HCT116 (cell line): Measurements from ENCODE around the gene TERT. TPM values are rescaled to one million over a fixed set of nuclear protein-coding genes. Genes with fewer than 3 reads are reported as not detected.
"Not testable (repeated sequence)": the region's sequence is repeated elsewhere in the genome, so short reads cannot be mapped to it uniquely, and the experiment has no call there.

Source experiments
- ATAC-seq: fragments of 200-7000 bp; cut with Tn5 transposase; 2 replicates; pipeline ENCODE4 v1.9.1; 2020; ENCODE audit warnings: mild to moderate bottlenecking, moderate library complexity
- BruUV-seq: library from RNA; stranded (reverse); fragments of 400-500 nt; replicated peaks from 2 replicates; lab custom pipeline; 2021; lab: Mats Ljungman, UMichigan
- CTCF ChIA-PET: fragments of 300-600 bp; sonication (Branson Sonifier 250); formaldehyde crosslinking; loops from one replicate; lab custom pipeline; 2021; ENCODE audit warnings: antibody characterized with exemption; lab: Charles Lee
- POLR2A ChIA-PET: fragments of 300-600, 350-600 bp; sonication (Branson Sonifier 250); formaldehyde crosslinking; loops from one replicate; lab custom pipeline; 2021; ENCODE audit warnings: antibody characterized with exemption; lab: Charles Lee
- RAD21 ChIA-PET, 2 experiments: fragments of 300-600 bp; sonication (Branson Sonifier 250); formaldehyde crosslinking; loops; one replicate each; lab custom pipeline; 2023; ENCODE audit warnings: low total read pairs in 2 of 2; ENCODE audit not compliant: uncharacterized antibody in 2 of 2, unreplicated experiment in 2 of 2, low non-redundant PET in 1 of 2; lab: Charles Lee
- DNase-seq: peaks from one replicate; pipeline ENCODE4 v3.0.0-alpha.2; 2010; ENCODE audit warnings: low read depth, low spot score
- H2AFZ ChIP-seq: fragments of 200-600 bp; shearing (Covaris generic), sonication (generic); 2 replicates; pipeline ENCODE4 v1.6.1; 2017; ENCODE audit warnings: low read depth, mixed run types, mixed read lengths, antibody characterized with exemption, low read length; ENCODE audit not compliant: poor library complexity, severe bottlenecking
- H3K27ac ChIP-seq: 2 replicates; pipeline ENCODE4 v1.5.1; 2012; ENCODE audit warnings: low read depth, low read length
- H3K27me3 ChIP-seq: fragments of 200-600 bp; sonication (generic); 2 replicates; pipeline ENCODE4 v1.6.1; 2016; ENCODE audit warnings: mixed run types, low read length, mixed read lengths; ENCODE audit not compliant: insufficient read depth
- H3K36me3 ChIP-seq, 2 experiments: fragments of 200-500 bp in 1 of 2; fragments of 200-600 bp in 1 of 2; sonication (Bioruptor generic) in 1 of 2; sonication (generic) in 1 of 2; 2 replicates each; pipeline versions ENCODE4 v1.5.1 to v1.6.1; 2014 to 2016; ENCODE audit warnings: low read length in 2 of 2, inconsistent platforms in 1 of 2, mixed read lengths in 1 of 2, mixed run types in 1 of 2; ENCODE audit not compliant: insufficient read depth in 2 of 2, control insufficient read depth in 1 of 2
- H3K4me1 ChIP-seq, 2 experiments: fragments of 200-600 bp in 1 of 2; sonication (generic) in 1 of 2; 2 replicates each; pipeline versions ENCODE4 v1.5.1 to v1.6.1; 2012 to 2017; ENCODE audit warnings: low read length in 2 of 2, inconsistent platforms in 1 of 2, mild to moderate bottlenecking in 1 of 2, mixed read lengths in 1 of 2, mixed run types in 1 of 2, moderate library complexity in 1 of 2; ENCODE audit not compliant: insufficient read depth in 2 of 2, control insufficient read depth in 1 of 2
- H3K4me2 ChIP-seq: fragments of 200-600 bp; sonication (generic); 2 replicates; pipeline ENCODE4 v1.6.1; 2017; ENCODE audit warnings: mixed run types, low read length, mixed read lengths
- H3K4me3 ChIP-seq, 2 experiments: fragments of 200-600 bp in 1 of 2; sonication (generic) in 1 of 2; replicated peaks in 1 of 2; 2 replicates each; pipeline ENCODE4 v1.5.1; 2011 to 2016; ENCODE audit warnings: low read length in 2 of 2, control low read depth in 1 of 2, low read depth in 1 of 2, mild to moderate bottlenecking in 1 of 2, mixed read lengths in 1 of 2, mixed run types in 1 of 2
- H3K79me2 ChIP-seq: fragments of 200-600 bp; sonication (generic); 2 replicates; pipeline ENCODE4 v1.6.1; 2017; ENCODE audit warnings: mild to moderate bottlenecking, mixed run types, low read length, moderate library complexity, mixed read lengths; ENCODE audit not compliant: insufficient read depth
- H3K9ac ChIP-seq: fragments of 200-600 bp; sonication (generic); 2 replicates; pipeline ENCODE4 v1.6.1; 2016; ENCODE audit warnings: low read length, mixed read lengths
- H3K9me2 ChIP-seq: fragments of 200-600 bp; sonication (generic), shearing (Covaris generic); 2 replicates; pipeline ENCODE4 v1.6.1; 2017; ENCODE audit warnings: mixed run types, mild to moderate bottlenecking, moderate library complexity; ENCODE audit not compliant: insufficient read depth
- H3K9me3 ChIP-seq, 2 experiments: fragments of 200-500 bp in 1 of 2; fragments of 200-600 bp in 1 of 2; sonication (Bioruptor generic) in 1 of 2; sonication (generic) in 1 of 2; 2 replicates each; pipeline ENCODE4 v1.6.1; 2014 to 2017; ENCODE audit warnings: low read length in 2 of 2, mixed read lengths in 2 of 2, inconsistent platforms in 1 of 2, low read depth in 1 of 2, mild to moderate bottlenecking in 1 of 2, mixed run types in 1 of 2, moderate library complexity in 1 of 2; ENCODE audit not compliant: control insufficient read depth in 1 of 2, insufficient read depth in 1 of 2
- H4K20me1 ChIP-seq: fragments of 200-600 bp; sonication (generic), shearing (Covaris generic); 2 replicates; pipeline ENCODE4 v1.6.1; 2017; ENCODE audit warnings: mixed run types, mild to moderate bottlenecking, moderate library complexity; ENCODE audit not compliant: insufficient read depth
- CTCF ChIP-seq, 3 experiments: fragments of 200-600 bp in 1 of 3; sonication (generic) in 1 of 3; IDR thresholded peaks in 2 of 3; conservative IDR thresholded peaks in 1 of 3; 2 replicates each; pipeline ENCODE4 v1.5.1; 2012 to 2017; ENCODE audit warnings: low read depth in 2 of 3, low read length in 2 of 3, antibody characterized with exemption in 1 of 3, borderline replicate concordance in 1 of 3, control low read depth in 1 of 3, mild to moderate bottlenecking in 1 of 3, mixed read lengths in 1 of 3, mixed run types in 1 of 3, moderate library complexity in 1 of 3; ENCODE audit not compliant: insufficient read depth in 1 of 3
- ZBTB33 ChIP-seq: IDR thresholded peaks from 2 replicates; pipeline ENCODE4 v1.6.1; 2011; ENCODE audit warnings: mild to moderate bottlenecking, low read length, moderate library complexity; ENCODE audit not compliant: insufficient replicate concordance; ENCODE audit errors: extremely low read depth
- intact Hi-C: fragments of 100-400 bp; cut with micrococcal nuclease; formaldehyde crosslinking; loops from 2 replicates; pipeline ENCODE4 v1.10.0; 2022
- total RNA-seq: library from RNA; stranded (reverse); gene quantifications from one replicate; pipeline ENCODE4 v1.2.1, GENCODE V29; 2021; ENCODE audit not compliant: unreplicated experiment

TERT gene
- total RNA-seq, 1 experiment from 2014 or later = 6.9 TPM

- TF ChIP-seq CTCF (IDR thresholded peaks at IDR 0.05 in 2 of 3, conservative IDR thresholded peaks at IDR 0.05 in 1 of 3; ENCODE audit: borderline replicate concordance in 1 of 3, insufficient read depth in 1 of 3, low read depth in 2 of 3, low read length in 2 of 3) (no peak), ZBTB33 (no peak)
These were observed 48.5 kb upstream of the TERT start (continued) for GRCh38 chr5:1343315-1343751.

- POLR2A ChIA-PET, H3K27me3 ChIP-seq, BruUV-seq, CTCF ChIA-PET, H2AFZ ChIP-seq, ATAC-seq, H3K9ac ChIP-seq, H3K4me2 ChIP-seq, H3K9me3 ChIP-seq, RAD21 ChIA-PET, DNase-seq, H3K9me2 ChIP-seq, H3K27ac ChIP-seq, H3K4me3 ChIP-seq, H4K20me1 ChIP-seq: not testable (repeated sequence)
- intact Hi-C loops = loop anchor here (10.0 kb wide), 1 partner anchor 252 kb away; no protein-coding TSS in a partner anchor
- peaks cover 24 to 35% of the 10 kb centered on the region in 2 experiments for H3K36me3 ChIP-seq
- peaks cover 63% of the 10 kb centered on the region for H3K79me2 ChIP-seq
- peaks cover 13 to 22% of the 10 kb centered on the region in 2 experiments; a peak in 3 of 4 replicates for H3K4me1 ChIP-seq
These were observed 47.8 kb upstream of the TERT start for GRCh38 chr5:1342711-1343110.
